Umbilical cord (tissue), 2 donors: Measurements from ENCODE around the gene OR51S1. TPM values are rescaled to one million over a fixed set of nuclear protein-coding genes. Genes with fewer than 3 reads are reported as not detected.
"Not testable (repeated sequence)": the region's sequence is repeated elsewhere in the genome, so short reads cannot be mapped to it uniquely, and the experiment has no call there.

Experiments
- DNase-seq: peaks from one replicate; pipeline ENCODE4 v3.0.0-alpha.2; 2015; ENCODE audit warnings: low spot score
- total RNA-seq: library from RNA; depleted of rRNA; stranded (reverse); fragments of >200 nt; gene quantifications from one replicate; pipeline ENCODE4 v1.2.3, GENCODE V29; 2014; ENCODE audit warnings: low replicate concordance; ENCODE audit not compliant: insufficient read depth

The OR51S1 gene, protein sequence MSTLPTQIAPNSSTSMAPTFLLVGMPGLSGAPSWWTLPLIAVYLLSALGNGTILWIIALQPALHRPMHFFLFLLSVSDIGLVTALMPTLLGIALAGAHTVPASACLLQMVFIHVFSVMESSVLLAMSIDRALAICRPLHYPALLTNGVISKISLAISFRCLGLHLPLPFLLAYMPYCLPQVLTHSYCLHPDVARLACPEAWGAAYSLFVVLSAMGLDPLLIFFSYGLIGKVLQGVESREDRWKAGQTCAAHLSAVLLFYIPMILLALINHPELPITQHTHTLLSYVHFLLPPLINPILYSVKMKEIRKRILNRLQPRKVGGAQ
- total RNA-seq = 2.9 TPM

DNA sequence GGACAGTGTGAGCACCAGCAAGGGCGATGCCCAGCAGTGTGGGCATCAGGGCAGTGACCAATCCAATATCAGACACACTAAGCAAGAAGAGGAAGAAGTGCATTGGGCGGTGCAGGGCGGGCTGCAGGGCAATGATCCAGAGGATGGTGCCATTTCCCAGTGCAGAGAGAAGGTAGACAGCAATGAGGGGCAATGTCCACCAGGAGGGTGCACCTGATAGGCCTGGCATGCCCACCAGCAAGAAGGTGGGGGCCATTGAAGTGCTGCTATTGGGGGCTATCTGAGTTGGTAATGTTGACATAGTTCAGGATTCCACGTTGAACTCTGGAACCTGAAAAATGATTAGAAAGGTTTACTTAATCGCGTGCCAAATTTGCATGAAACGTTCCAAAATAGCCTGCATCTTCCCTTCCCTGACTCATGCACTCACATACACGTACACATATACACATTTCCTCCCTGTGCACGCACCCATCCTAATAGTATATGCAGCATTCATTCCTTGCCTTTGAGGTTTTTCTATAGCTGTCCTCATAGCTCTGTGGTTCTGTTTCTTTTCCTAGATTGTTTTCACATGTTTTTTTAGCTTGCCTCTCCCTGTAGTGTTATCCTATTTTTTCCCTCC lies at the start of gene OR51S1:
Gene OR51S1 (minus strand): TSS at position 301 of the 625 bp plus-strand sequence. CDS start 0 bp downstream, at position 301.
- peak; percentile 52 for DNase-seq

DNA sequence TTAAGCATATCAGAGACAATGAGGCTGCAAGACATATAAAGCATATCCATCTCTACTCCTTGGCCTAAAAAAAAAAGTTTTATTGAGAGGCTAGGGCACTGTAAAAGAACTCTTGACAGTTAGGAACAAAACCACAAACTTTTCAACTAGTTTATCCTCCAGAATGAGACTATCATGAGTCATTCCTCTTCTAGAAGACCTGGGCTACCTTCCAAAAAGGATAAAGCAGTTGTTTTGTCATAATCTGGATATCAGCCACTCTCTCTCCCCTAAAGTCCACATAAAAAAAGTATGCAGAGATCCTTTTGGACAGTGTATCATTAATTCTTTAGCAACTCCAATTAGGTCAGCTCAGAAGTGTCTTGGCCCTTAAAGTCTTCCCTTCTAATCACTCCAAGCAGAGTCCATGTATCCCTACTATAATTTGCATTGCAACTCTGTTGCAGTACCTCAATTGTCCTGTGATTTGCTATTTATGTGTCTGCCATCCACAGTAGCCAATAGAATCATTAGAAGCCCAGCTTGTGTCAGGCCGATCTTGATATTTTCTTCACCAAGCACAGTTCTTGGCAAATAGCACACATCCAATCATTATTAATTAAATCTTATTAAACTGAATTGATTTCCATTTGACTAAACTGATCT lies 43.1 kb upstream of the OR51S1 start:
- DNase-seq = peak; percentile 91

DNA sequence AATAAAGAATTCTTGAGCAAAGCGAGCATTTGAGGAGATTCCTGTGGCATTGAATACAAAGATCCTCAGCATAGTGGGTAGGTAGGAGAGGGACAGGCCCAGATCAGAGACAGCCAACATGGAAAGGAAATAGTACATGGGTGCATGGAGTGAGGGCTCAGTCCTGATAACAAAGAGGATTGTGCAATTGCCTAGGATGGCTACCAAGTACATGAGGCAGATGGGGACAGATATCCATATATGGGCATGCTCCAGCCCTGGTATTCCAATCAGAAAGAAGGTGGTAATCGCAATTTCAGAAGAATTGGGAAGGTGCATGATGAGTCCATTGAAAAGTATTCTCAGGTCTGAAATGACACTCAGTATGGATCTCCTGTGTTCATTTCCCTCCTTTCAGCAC lies 41.3 kb upstream of the OR51S1 start:
- no peak for DNase-seq

DNA sequence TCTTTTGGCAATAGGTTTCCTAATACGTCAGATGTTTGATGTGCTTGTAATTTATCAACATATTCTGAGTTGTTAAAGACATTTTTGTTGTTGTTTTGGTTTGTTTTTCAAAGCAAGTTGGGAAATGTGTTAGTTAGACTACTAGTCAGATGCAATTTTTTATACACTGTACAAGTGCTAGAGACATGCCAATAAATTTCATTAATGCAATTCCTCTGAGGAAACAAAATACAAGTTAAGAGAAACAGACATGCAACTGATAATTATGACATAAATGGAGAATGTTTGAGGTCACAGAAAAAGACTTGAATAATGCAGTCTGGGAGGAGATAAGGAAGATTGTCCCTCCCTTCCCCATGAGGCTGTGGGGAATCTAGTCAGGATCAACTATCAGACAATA lies 38.6 kb upstream of the OR51S1 start:
- DNase-seq = no peak

DNA sequence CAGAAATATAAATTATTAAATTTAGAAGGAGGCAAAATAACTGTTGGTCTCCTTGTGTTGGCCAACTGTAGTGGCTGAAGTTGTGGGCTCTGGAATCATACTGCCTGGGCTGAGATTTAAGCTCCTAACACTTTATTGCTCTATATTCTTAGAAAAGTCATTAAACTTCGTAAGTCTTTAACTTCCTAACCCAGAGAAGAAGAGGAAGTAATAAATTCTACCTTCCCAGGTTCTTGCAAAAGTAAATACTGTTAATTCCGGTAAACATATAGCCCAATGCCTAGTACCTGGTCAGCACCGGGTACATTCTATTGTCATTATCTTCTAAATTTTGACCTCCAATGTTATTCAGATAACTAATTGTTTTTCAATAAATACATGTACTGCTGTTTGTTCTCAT lies 37.2 kb upstream of the OR51S1 start:
- no peak for DNase-seq

DNA sequence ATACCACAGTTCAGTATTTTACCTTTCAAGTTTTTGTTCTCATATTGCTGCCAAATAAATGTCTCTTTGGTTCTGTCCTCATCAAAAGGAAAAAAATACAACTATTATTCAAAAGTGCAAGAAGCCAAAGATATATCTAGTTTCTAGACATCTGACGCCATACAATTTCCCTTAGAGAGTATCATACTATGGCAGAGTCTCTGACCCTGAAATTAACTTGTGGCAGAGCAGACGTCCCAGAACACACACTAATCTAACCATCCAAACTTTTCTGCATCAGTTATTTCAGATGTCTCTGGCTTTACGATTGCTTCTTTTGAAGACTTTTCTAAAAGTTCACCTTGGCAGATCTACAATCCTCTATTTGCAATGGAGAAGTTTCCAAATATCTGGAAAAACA lies 35.4 kb upstream of the OR51S1 start:
- no peak for DNase-seq

DNA sequence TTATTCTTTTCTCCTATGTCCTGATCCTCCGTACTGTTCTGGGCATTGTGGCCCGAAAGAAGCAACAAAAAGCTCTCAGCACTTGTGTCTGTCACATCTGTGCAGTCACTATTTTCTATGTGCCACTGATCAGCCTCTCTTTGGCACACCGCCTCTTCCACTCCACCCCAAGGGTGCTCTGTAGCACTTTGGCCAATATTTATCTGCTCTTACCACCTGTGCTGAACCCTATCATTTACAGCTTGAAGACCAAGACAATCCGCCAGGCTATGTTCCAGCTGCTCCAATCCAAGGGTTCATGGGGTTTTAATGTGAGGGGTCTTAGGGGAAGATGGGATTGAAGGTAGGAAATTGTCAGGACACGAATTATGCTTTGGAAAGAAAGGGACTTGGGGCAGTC lies 33.5 kb upstream of the OR51S1 start:
- DNase-seq = no peak

DNA sequence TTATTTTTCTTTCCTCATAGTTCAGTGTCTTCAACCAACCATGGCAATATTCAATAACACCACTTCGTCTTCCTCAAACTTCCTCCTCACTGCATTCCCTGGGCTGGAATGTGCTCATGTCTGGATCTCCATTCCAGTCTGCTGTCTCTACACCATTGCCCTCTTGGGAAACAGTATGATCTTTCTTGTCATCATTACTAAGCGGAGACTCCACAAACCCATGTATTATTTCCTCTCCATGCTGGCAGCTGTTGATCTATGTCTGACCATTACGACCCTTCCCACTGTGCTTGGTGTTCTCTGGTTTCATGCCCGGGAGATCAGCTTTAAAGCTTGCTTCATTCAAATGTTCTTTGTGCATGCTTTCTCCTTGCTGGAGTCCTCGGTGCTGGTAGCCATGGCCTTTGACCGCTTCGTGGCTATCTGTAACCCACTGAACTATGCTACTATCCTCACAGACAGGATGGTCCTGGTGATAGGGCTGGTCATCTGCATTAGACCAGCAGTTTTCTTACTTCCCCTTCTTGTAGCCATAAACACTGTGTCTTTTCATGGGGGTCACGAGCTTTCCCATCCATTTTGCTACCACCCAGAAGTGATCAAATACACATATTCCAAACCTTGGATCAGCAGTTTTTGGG lies 33.0 kb upstream of the OR51S1 start, which contains the start of gene OR51T1:
Gene OR51T1 (plus strand): TSS at position 41 of the 641 bp plus-strand sequence. CDS start 0 bp downstream, at position 41.
- DNase-seq = no peak

DNA sequence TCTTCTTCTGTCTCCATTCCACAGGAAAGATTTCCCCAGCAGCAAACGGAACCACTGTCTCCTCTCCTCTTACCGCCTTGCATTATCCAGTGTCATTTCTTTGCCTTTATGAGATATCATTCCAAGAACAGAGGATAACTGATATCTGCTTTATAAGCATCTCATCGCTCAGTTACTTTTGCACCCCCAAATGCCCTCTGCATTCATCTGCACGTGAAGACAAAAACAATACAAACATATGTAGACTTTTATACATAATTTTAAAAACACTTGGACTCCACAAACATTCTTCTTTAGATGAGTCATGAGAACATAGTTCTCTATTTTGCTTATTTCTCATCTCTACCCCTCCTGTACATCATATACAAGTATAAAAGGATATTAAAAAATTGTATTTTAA lies 32.2 kb upstream of the OR51S1 start:
- no peak for DNase-seq

DNA sequence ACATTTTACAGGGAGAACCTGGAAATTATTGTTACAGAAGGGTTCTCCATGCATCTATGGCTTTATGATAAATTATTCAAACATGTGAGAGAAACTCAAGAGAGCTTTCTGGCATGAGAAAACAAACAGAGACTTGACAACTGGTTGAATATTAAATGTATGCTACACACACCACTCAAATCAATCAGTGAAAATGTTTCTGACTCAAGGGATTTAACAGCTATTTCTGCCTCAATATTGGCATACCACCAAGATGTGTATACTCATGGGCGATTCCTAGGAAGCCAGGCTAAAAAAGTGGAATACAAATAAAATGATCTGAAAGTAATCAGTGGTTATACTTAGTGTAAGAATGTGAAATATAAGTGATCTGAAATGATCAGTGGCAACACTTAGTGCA lies 16.8 kb upstream of the OR51S1 start:
- DNase-seq = no peak

DNA sequence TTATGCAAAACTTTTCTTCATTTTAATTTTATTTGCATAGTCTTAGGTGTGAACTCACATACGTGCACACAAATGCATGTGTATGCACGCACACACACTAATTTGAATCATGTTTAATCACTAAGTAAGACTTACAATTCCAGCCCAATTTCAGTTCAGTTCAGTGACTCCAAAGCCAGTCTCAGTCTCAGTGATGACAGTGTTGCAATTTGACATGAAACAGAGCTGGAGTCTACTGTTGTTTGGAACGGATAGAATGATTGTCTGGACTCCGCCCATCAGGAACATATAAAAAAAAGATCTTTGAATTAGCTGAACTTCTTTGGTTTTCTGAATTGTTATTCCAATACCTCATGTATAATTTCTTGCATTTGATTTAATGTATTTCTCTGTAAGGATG lies 14.9 kb upstream of the OR51S1 start:
- peak; percentile 85 for DNase-seq

DNA sequence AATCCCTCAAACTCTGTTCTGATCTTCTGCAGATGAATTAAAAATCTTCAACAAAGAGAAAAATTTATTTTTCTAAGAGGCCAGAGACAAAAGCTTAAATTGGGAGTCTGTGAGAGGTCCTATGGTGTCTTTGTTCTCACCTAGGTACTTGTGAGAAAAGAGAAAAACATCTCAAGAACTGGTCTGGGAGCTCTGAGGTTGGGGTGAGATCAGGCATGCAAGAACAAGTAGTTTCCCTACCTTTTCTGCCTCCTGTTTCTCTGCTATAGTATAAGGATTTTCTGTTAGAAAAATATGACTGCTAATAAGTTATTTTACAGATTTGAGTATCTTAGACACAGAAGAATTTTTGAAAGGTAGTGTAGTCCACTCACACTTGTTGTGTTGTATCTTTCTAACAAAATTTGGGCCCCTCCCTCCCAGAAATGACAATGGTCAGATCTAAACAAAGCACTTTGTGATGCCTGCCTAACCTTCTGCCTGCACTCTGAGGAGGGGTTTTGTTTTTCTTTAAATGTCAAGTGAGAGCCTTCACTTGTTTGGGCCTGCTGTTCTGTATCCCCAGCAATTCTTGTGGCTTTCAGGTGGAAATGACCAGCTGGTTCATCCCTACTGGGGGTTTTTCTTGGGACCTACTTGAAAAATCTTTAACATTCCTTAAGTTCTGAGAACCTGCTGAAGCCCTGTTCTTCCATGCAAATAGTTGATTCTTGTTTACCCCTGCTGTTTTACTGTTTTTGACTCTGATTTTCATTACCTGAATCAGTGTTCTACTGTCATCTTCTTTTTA lies 13.6 kb upstream of the OR51S1 start:
- peak; percentile 34 for DNase-seq

DNA sequence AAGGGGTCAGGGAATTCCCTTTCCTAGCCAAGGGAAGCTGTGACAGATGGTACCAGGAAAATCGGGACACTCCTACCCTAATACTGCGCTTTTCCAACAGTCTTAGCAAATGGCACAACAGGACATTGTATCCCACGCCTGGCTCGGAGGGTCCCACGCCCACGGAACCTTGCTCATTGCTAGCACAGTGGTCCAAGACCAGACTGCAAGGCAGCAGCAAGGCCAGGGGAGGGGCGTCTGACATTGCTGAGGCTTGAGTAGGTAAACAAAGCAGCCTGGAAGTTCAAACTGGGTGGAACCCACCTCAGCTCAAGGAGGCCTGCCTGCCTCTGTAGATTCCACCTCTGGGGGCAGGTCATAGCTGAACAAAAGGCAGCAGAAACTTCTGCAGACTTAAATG lies 5.3 kb upstream of the OR51S1 start:
- DNase-seq = not testable (repeated sequence)

DNA sequence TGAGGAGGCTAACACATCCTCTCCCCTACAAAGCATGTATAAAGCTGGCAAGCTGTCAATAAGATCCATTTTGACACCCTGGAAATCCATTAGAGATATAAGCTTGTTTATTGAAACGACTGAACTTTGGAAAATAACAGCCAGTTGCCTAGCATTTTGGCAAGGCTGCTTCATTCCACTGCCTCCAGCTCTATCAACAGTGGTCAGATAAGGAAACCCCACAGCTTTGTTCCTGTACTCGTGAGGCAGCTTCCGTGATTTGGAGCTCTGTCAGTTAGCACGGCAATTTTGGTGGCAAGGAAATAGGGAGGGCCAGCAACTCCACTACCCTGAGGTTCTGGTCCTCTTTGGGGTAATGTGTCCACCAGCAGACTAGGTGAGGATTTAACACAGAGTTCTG lies 2.0 kb upstream of the OR51S1 start:
- peak; percentile 81 for DNase-seq

DNA sequence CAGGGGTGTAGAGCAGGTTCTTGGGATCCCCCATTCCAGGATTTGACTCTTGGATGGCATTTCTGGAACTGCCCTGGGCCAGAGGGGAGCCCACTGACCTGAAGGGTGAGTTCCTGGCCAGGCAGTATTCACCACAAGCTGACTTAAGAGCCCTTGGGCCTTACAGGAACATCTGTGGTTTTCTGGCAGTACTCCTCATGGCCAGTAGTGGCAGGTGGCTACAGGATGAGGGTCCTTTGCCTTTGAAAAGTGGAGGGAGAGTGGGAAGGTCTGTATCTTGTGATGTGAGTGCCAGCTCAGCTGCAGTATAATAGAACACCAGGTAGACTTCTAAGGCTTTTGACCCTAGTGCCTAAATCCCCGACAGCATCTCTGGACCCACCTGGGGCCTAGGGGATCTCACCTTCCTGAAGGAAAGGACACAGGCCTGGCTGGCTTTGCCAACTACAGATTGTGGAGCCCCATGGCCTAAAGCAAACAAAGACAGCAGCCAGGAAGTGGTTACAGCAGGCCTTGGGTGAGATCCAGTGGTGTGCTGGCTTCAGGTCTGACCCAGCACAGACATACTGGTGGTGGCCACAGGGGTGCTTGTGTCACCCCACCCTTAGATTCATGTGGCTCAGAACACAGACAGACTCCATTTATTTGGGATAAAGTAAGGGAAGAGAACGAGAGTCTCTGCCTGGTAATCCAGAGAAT lies 9.0 kb downstream of the OR51S1 start:
- no peak for DNase-seq

DNA sequence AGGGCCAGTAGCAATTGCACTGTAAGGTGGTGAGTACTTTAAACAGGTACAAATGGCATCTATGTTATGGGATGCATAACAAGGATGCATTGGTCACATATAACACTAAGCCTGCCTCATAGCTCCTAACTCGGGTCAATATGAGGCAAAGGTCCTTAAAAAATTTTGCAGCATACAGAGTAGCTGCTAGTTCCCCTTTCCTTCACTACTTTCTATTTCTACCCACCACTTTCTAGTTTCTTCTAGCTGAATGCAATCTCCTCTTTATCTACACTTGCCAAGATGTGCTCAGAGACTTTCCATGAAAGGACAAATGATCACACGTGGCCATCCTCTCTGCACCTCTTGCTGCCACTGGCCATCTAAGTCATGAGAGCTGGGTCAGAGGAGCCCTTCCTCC lies 18.1 kb downstream of the OR51S1 start:
- DNase-seq = no peak

DNA sequence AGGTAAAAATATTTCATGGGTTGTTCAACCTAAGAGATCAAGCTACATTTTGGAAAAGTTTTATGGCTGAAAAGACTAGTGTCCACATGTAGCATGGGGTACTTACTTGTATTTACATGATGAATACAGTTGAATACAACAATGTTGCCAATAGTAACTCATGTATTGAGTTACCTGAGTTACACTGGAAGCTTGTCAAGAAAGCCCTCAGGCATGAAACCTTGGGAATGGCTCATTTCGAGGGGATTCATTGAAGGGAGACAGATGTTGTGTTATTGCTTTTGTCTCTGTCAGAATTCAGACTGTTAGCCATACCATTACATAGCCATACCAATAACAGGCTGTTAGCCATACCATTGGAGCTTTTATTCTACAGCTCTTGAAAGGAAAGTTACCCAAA lies 18.7 kb downstream of the OR51S1 start:
- no peak for DNase-seq

DNA sequence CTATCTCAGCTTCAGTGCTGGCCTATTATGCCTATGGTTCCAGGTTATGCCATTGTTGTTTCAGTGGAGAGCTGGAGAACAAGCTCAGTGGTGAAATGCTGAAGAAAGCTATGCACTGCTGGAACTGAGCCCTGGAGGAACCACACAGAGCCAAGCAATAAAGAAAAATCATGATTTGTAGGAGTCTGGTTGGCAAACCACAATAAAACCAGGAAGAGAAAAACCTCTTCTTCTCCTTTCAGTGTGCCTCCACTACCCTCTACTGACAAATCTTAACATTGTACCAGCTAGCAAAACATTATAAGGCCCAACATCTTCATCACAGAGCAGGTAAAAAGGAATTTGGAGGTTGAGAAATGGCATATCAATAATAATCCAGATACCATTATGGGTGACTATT lies 22.6 kb downstream of the OR51S1 start:
- peak; percentile 89 for DNase-seq

DNA sequence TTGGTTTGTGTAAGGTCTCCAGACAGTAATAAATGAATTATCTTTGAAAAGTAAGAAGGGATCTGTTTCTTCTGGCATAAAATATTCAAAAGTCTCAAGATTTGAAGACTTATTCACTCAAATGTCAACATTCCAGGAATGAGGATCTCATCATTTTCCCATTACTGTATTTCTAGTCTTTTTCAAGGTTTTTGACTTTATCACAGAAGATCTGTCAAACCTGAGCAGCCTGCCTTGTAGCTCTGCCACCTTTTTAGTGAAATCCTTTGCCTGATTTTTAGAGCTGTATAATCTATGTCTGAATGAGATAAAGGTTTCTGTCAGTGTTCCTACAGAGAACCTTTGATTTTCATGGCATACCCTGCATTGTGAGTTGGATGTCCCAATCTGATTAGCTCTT lies 23.9 kb downstream of the OR51S1 start:
- no peak for DNase-seq

DNA sequence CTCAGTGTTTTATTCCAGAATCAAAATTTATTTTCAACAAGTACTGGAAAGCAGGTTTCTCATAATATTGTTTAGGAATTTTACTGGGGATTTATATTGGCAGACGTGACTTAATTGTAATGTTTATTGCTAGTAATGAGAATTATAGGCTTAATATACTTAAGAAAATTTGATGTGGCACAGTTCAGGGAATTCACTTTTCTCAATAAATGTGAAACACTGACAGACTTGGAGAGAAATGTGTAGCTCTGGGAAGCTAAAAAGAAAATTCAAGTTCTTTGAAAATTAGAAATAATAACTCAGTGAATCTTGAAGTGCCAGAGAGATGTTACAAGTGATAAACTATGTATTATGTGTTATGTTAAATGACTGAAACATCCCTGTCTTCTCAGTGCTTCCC lies 28.0 kb downstream of the OR51S1 start, which contains the start of gene OR51F2:
Gene OR51F2 (plus strand): TSS at position 301 of the 400 bp plus-strand sequence. CDS start 101 bp downstream, outside the sequence.
- DNase-seq = no peak

DNA sequence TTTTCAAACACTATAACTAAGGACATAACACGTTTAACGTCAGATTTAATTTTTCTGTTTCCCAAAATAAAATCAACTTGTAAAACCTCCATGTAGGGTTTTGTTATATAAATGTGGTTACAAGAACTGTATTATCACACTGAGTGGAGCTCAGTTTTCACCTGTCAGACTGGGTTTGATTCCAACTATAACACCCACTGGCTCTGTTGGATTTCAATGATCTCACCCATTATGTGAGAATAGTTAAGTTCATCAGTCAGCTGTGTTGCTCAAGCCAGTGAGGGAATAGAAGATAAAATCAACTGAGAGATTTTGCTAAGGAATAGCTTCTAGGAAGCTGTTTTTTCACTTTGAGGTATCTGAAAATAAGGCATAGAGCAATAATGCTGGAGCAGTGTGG lies 39.8 kb downstream of the OR51S1 start:
- no peak for DNase-seq
